ENCODE measurements around the gene NAGPA. TPM values are rescaled to one million over a fixed set of nuclear protein-coding genes. Genes with fewer than 3 reads are reported as not detected.

NAGPA gene
- total and polyA plus RNA-seq, 2 of the 8 experiments (the other 6 are each of a cell fraction or from before 2014, with no cell fraction given) = 10.1 to 13.2 TPM

- no peak overlapping the region for H4K91ac ChIP-seq (replicated peaks; ENCODE audit: insufficient read length, low read length)
- H3K27ac ChIP-seq (ENCODE audit: low read depth, low read length) = no peak overlapping the region
- no peak overlapping the region for H2AK5ac ChIP-seq (ENCODE audit: low read depth, low read length)
- H3K27me3 ChIP-seq (replicated peaks in 1 of 4; ENCODE audit: control insufficient read depth in 3 of 4, extremely low read depth in 1 of 4, insufficient read depth in 3 of 4, low read length in 3 of 4) = peaks cover 4 to 26% (median 19%) of the 10 kb centered on the region in 4 experiments
- no peak overlapping the region for H4K8ac ChIP-seq (ENCODE audit: extremely low read depth, insufficient read depth, low read length)
- no peak overlapping the region for H3K14ac ChIP-seq (ENCODE audit: insufficient read length)
- H3K79me2 ChIP-seq (ENCODE audit: control insufficient read depth in 1 of 2, insufficient read depth in 2 of 2, low read length in 2 of 2) = no peaks in the 10 kb centered on the region
- no peak overlapping the region for H3K4me2 ChIP-seq (ENCODE audit: insufficient read depth in 1 of 2, low read depth in 2 of 2, low read length in 2 of 2)
- H4K20me1 ChIP-seq (replicated peaks in 1 of 2; ENCODE audit: control insufficient read depth in 1 of 2, insufficient read depth in 2 of 2, low read length in 2 of 2) = no peaks in the 10 kb centered on the region
- H2AFZ ChIP-seq (ENCODE audit: low read length) = no peak overlapping the region
- no peak overlapping the region for H2BK120ac ChIP-seq (replicated peaks; ENCODE audit: low read depth, low read length)
- H2BK15ac ChIP-seq (ENCODE audit: low read length) = no peak overlapping the region
- H4K5ac ChIP-seq (ENCODE audit: insufficient read length, low read depth, low read length) = no peak overlapping the region
- H3K56ac ChIP-seq (replicated peaks; ENCODE audit: insufficient read length, low read depth, low read length) = no peak overlapping the region
- ChIA-PET CTCF (ENCODE audit: partially characterized antibody) (interaction anchor here (1.8 kb wide), 1 partner anchor 33 kb away, joined by 4 read pairs; no protein-coding TSS in a partner anchor), POLR2A (ENCODE audit: partially characterized antibody) (interaction anchor here (0.6 kb wide), 2 partner anchors 30 to 211 kb away, joined by 3 read pairs; no protein-coding TSS in a partner anchor)
- no peak for DNase-seq (ENCODE audit: low read depth in 1 of 2, low spot score in 2 of 2)
- H3K23me2 ChIP-seq (ENCODE audit: low read depth, low read length) = peaks cover 4% of the 10 kb centered on the region; the same call in 1 of the 2 replicates
- H3K79me1 ChIP-seq (ENCODE audit: low read depth, low read length) = no peaks in the 10 kb centered on the region
- H2BK12ac ChIP-seq (ENCODE audit: low read depth, low read length) = no peak overlapping the region
- H3K9ac ChIP-seq (replicated peaks in 1 of 4; ENCODE audit: extremely low read depth in 1 of 4, low read depth in 3 of 4, low read length in 3 of 4) = no peak overlapping the region
- H3K9me3 ChIP-seq (ENCODE audit: insufficient read depth in 2 of 2, low read depth in 1 of 2, low read length in 1 of 2) = no peaks in the 10 kb centered on the region; a peak in 1 of 4 replicates
- no peak overlapping the region for H2BK5ac ChIP-seq (ENCODE audit: low read depth, low read length)
- no peak overlapping the region for H3K4me3 ChIP-seq (ENCODE audit: extremely low read depth in 1 of 4, insufficient read depth in 2 of 4, low read depth in 3 of 4, low read length in 4 of 4)
- TF ChIP-seq BACH1 (IDR thresholded peaks at IDR 0.05; ENCODE audit: low read length) = no peak
- no peak for TF ChIP-seq ASH2L (IDR thresholded peaks at IDR 0.05; ENCODE audit: low read length)
- H2BK20ac ChIP-seq (ENCODE audit: low read length) = no peak overlapping the region
- no peaks in the 10 kb centered on the region for H3K36me3 ChIP-seq (ENCODE audit: control insufficient read depth in 2 of 4, insufficient read depth in 4 of 4, low read length in 3 of 4)
- no peak overlapping the region for H3K18ac ChIP-seq (ENCODE audit: extremely low read depth, low read length)
- 94% methylated on average over 13 of the region's 14 CpGs; no CpG with 5 or more reads in 1 of the 2 experiments for WGBS, 2 experiments (ENCODE audit: extremely low coverage in 1 of 2, insufficient coverage in 1 of 2, insufficient read length in 1 of 2, insufficient replicate concordance in 2 of 2, low coverage in 1 of 2, low lambda C conversion rate in 2 of 2, missing lambda C conversion rate in 1 of 2)
- H3K4me1 ChIP-seq (replicated peaks in 1 of 4; ENCODE audit: control insufficient read depth in 3 of 4, insufficient read depth in 4 of 4, low read length in 3 of 4) = peaks cover 0 to 6% (median 1%) of the 10 kb centered on the region in 4 experiments; a peak in 3 of 7 replicates
- no peak overlapping the region for H3K23ac ChIP-seq (ENCODE audit: insufficient read length)
- FAIRE-seq = no peak
- no peak overlapping the region for H3K4ac ChIP-seq (replicated peaks; ENCODE audit: insufficient read length, low read depth, low read length)
These were observed 42.0 kb downstream of the NAGPA start for GRCh38 chr16:4991754-4992153.

Data from H1 (cell line).